HepG2 (cell line): Measurements from ENCODE around the gene SURF6. TPM values are rescaled to one million over a fixed set of nuclear protein-coding genes. Genes with fewer than 3 reads are reported as not detected.

Experiments used
- E2F1 ChIP-seq: sonication (generic); formaldehyde crosslinking; IDR thresholded peaks from 2 replicates; pipeline ENCODE4 v1.5.0; 2020; ENCODE audit warnings: missing genetic modification reagents
- NCOA1 ChIP-seq: sonication (generic); formaldehyde crosslinking; IDR thresholded peaks from 2 replicates; pipeline ENCODE4 v1.9.0; 2021; ENCODE audit warnings: missing genetic modification reagents
- POLR2AphosphoS5 ChIP-seq: IDR thresholded peaks from 2 replicates; pipeline ENCODE4 v1.6.1; 2012; ENCODE audit warnings: low read depth, low read length
- SP1 ChIP-seq, 2 experiments: fragments of 450-650 bp in 1 of 2; sonication (generic) in 1 of 2; formaldehyde crosslinking in 1 of 2; IDR thresholded peaks; 2 replicates each; pipeline versions ENCODE4 v1.4.0 to v1.6.1; 2016 to 2020; ENCODE audit warnings: missing genetic modification reagents in 1 of 2
- ZNF546 ChIP-seq: sonication (generic); formaldehyde crosslinking; conservative IDR thresholded peaks from 2 replicates; pipeline ENCODE4 v1.8.1; 2023; ENCODE audit warnings: mild to moderate bottlenecking, missing genetic modification reagents
- ZNF574 ChIP-seq: sonication (generic); formaldehyde crosslinking; IDR thresholded peaks from 2 replicates; pipeline ENCODE4 v1.4.0; 2020; ENCODE audit warnings: missing genetic modification reagents
- ZNF646 ChIP-seq: sonication (generic); formaldehyde crosslinking; IDR thresholded peaks from 2 replicates; pipeline ENCODE4 v1.9.0; 2021; ENCODE audit warnings: mild to moderate bottlenecking, missing genetic modification reagents
- ZNF674 ChIP-seq: sonication (generic); formaldehyde crosslinking; IDR thresholded peaks from 2 replicates; pipeline ENCODE4 v1.5.0; 2020; ENCODE audit warnings: low read depth, mild to moderate bottlenecking, missing genetic modification reagents
- ZNF761 ChIP-seq: sonication (generic); formaldehyde crosslinking; conservative IDR thresholded peaks from 2 replicates; pipeline ENCODE4 v1.4.0; 2020; ENCODE audit warnings: mild to moderate bottlenecking, missing genetic modification reagents
- ZNF879 ChIP-seq: sonication (generic); formaldehyde crosslinking; IDR thresholded peaks from 2 replicates; pipeline ENCODE4 v1.8.1; 2023; ENCODE audit warnings: missing genetic modification reagents
- ZSCAN20 ChIP-seq: sonication (generic); formaldehyde crosslinking; IDR thresholded peaks from 2 replicates; pipeline ENCODE4 v1.4.0; 2020; ENCODE audit warnings: missing genetic modification reagents, mild to moderate bottlenecking, borderline replicate concordance
- polyA plus RNA-seq, 8 experiments: library from polyadenylated mRNA; depleted of rRNA in 3 of 8; stranded (reverse) in 7 of 8; unstranded in 1 of 8; fragments of >200 nt; fragmentation: Illumina TruSeq in 4 of 8; extraction: Trizol in 4 of 8; gene quantifications; 2 replicates each; pipeline versions ENCODE4 v1.2.1 to v1.2.3, GENCODE V29; 2011 to 2016; ENCODE audit warnings: low read depth in 4 of 8, missing spikeins in 1 of 8, mixed read lengths in 1 of 8; ENCODE audit not compliant: insufficient read depth in 1 of 8
- total RNA-seq, 5 experiments: library from RNA; depleted of rRNA; stranded (reverse); fragments of >200 nt; fragmentation: Illumina TruSeq; extraction: Trizol; gene quantifications; 2 replicates each; pipeline ENCODE4 v1.2.3, GENCODE V29; 2016; ENCODE audit warnings: low read depth in 1 of 5
- TF ChIP-seq, protein P1 (sequence below): sonication (generic); formaldehyde crosslinking; IDR thresholded peaks from 2 replicates; pipeline ENCODE4 v1.5.1; 2020; ENCODE audit warnings: mild to moderate bottlenecking, missing genetic modification reagents, borderline replicate concordance
- TF ChIP-seq, protein P2 (sequence below): IDR thresholded peaks from 2 replicates; pipeline ENCODE4 v1.6.1; 2018; ENCODE audit warnings: missing genetic modification reagents, mild to moderate bottlenecking, missing compliant biosample characterization

Gene SURF6
- total and polyA plus RNA-seq, 2 of the 13 experiments (the other 11 are each of a cell fraction or from before 2014, with no cell fraction given) = 5.9 to 14.7 TPM

GRCh38 chr9:133375724-133376654 lies 40.0 kb upstream of the SURF6 start, which contains the start of the genes STKLD1 and SURF4 (continued):
- TF ChIP-seq ZNF646 (CRISPR knock-in tag) (no peak), ZNF674 (0 out of 2 replicates have a peak, but pooled peaks have one; percentile 35), SP1 (IDR thresholded peaks at IDR 0.05) (no peak), SP1 (CRISPR knock-in tag; IDR thresholded peaks at IDR 0.05) (peak; percentile 99), POLR2AphosphoS5 (peak; percentile 65; the same call in 1 of the 2 replicates), NCOA1 (CRISPR knock-in tag) (0 out of 2 replicates have a peak, but pooled peaks have one; percentile 39), ZNF879 (CRISPR knock-in tag) (0 out of 2 replicates have a peak, but pooled peaks have one; percentile 55), ZSCAN20 (CRISPR knock-in tag) (0 out of 2 replicates have a peak, but pooled peaks have one; percentile 20), ZNF546 (peak; percentile 67; the same call in 1 of the 2 replicates), E2F1 (CRISPR knock-in tag) (peak; percentile 45; the same call in 1 of the 2 replicates), ZNF574 (CRISPR knock-in tag) (peak; percentile 83), ZNF761 (0 out of 2 replicates have a peak, but pooled peaks have one; percentile 80)
- TF ChIP-seq, protein P1, sequence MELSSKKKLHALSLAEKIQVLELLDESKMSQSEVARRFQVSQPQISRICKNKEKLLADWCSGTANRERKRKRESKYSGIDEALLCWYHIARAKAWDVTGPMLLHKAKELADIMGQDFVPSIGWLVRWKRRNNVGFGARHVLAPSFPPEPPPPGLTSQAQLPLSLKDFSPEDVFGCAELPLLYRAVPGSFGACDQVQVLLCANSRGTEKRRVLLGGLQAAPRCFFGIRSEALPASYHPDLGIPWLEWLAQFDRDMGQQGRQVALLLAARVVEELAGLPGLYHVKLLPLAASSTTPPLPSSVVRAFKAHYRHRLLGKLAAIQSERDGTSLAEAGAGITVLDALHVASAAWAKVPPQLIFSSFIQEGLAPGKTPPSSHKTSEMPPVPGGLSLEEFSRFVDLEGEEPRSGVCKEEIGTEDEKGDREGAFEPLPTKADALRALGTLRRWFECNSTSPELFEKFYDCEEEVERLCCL (CRISPR knock-in tag) = no peak
- TF ChIP-seq, protein P2, sequence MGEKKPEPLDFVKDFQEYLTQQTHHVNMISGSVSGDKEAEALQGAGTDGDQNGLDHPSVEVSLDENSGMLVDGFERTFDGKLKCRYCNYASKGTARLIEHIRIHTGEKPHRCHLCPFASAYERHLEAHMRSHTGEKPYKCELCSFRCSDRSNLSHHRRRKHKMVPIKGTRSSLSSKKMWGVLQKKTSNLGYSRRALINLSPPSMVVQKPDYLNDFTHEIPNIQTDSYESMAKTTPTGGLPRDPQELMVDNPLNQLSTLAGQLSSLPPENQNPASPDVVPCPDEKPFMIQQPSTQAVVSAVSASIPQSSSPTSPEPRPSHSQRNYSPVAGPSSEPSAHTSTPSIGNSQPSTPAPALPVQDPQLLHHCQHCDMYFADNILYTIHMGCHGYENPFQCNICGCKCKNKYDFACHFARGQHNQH (CRISPR knock-in tag) = peak; percentile 86; the same call in 1 of the 2 replicates
